Measurements from ENCODE around the gene NBDY.

- TF ChIP-seq CTCF (conservative IDR thresholded peaks at IDR 0.05; ENCODE audit: low read depth, low read length) (peak; percentile 51), POLR2A (IDR thresholded peaks at IDR 0.05; ENCODE audit: low read depth, low read length) (no peak)
These were observed 54.4 kb downstream of the NBDY start for GRCh38 chrX:56783450-56783831.

Measured in IMR-90 (cell line).